A549 (cell line): ENCODE results near the gene SNRNP70. TPM values are rescaled to one million over a fixed set of nuclear protein-coding genes. Genes with fewer than 3 reads are reported as not detected.

Experiments used
- ATAC-seq, 2 experiments: fragments of 200-7000 bp in 1 of 2; fragments of >200 bp in 1 of 2; cut with Nextera tagmentation in 1 of 2; cut with Tn5 transposase in 1 of 2; 3 replicates each; pipeline versions ENCODE4 v1.8.0 to v1.9.1; 2018 to 2020; ENCODE audit warnings: mild to moderate bottlenecking in 1 of 2, moderate library complexity in 1 of 2
- CTCF ChIA-PET: fragments of 300-600 bp; sonication (Branson Sonifier 250); formaldehyde crosslinking; extraction: SDS; loops from one replicate; lab custom pipeline; 2021; ENCODE audit warnings: antibody characterized with exemption, inconsistent platforms; lab: Yijun Ruan, JAX
- POLR2A ChIA-PET: fragments of 350-600 bp; formaldehyde crosslinking; extraction: SDS; loops from one replicate; lab custom pipeline; 2021; ENCODE audit warnings: antibody characterized with exemption, inconsistent platforms; lab: Yijun Ruan, JAX
- DNase-seq, 2 experiments: peaks; one replicate each; pipeline versions ENCODE4 v3.0.0 to v3.0.0-alpha.2; 2011 to 2016; ENCODE audit warnings: low read depth in 1 of 2, low spot score in 1 of 2
- FAIRE-seq: peaks from 2 replicates; lab custom pipeline; 2011; peaks lifted over from hg19 to GRCh38; lab: Jason Lieb, UNC
- H3K27ac ChIP-seq, 2 experiments: fragments of >200 bp; sonication (Bioruptor Twin); formaldehyde crosslinking; 3 replicates each; pipeline ENCODE4 v1.5.1; 2016 to 2017
- H3K4me1 ChIP-seq: fragments of >200 bp; sonication (Bioruptor Twin); formaldehyde crosslinking; 3 replicates; pipeline ENCODE4 v1.6.1; 2016
- H3K4me2 ChIP-seq: fragments of >200 bp; sonication (Bioruptor Twin); formaldehyde crosslinking; 3 replicates; pipeline ENCODE4 v1.6.1; 2016
- H3K4me3 ChIP-seq: fragments of >200 bp; sonication (Bioruptor Twin); formaldehyde crosslinking; 3 replicates; pipeline ENCODE4 v1.5.1; 2016
- H3K9me3 ChIP-seq: fragments of >200 bp; sonication (Bioruptor Twin); formaldehyde crosslinking; 3 replicates; pipeline ENCODE4 v1.6.1; 2016
- BHLHE40 ChIP-seq: IDR thresholded peaks from 2 replicates; pipeline ENCODE4 v1.6.1; 2012; ENCODE audit warnings: low read depth, low read length, inconsistent platforms
- CTCF ChIP-seq: fragments of >200 bp; sonication (Bioruptor Twin); formaldehyde crosslinking; IDR thresholded peaks from 3 replicates; pipeline ENCODE4 v1.5.1; 2016
- EP300 ChIP-seq, 2 experiments: fragments of >200 bp; sonication (Bioruptor Twin); formaldehyde crosslinking; IDR thresholded peaks; 2 replicates in 1 of 2; 3 replicates in 1 of 2; pipeline ENCODE4 v1.6.1; 2016 to 2017
- FOSB ChIP-seq: fragments of 250-450 bp; sonication (Bioruptor Pico); IDR thresholded peaks from 2 replicates; pipeline ENCODE4 v1.5.0; 2020; ENCODE audit warnings: mild to moderate bottlenecking, moderate library complexity
- FOSL2 ChIP-seq, 2 experiments: fragments of 450-650 bp in 1 of 2; fragments of >200 bp in 1 of 2; sonication (Bioruptor Twin) in 1 of 2; formaldehyde crosslinking; IDR thresholded peaks; 2 replicates each; pipeline versions ENCODE4 v1.5.0 to v1.6.1; 2016 to 2020; ENCODE audit warnings: mild to moderate bottlenecking in 1 of 2, moderate library complexity in 1 of 2
- GATA3 ChIP-seq: IDR thresholded peaks from 2 replicates; pipeline ENCODE4 v1.6.1; 2012; ENCODE audit warnings: borderline replicate concordance
- HEYL ChIP-seq: fragments of 250-450 bp; sonication (Bioruptor Pico); IDR thresholded peaks from 2 replicates; pipeline ENCODE4 v1.8.0; 2021; ENCODE audit warnings: mild to moderate bottlenecking, moderate library complexity
- HOXB5 ChIP-seq: fragments of 250-450 bp; sonication (Bioruptor Pico); IDR thresholded peaks from 2 replicates; pipeline ENCODE4 v1.5.0; 2020; ENCODE audit warnings: mild to moderate bottlenecking, moderate library complexity
- JUN ChIP-seq, 2 experiments: fragments of >200 bp; sonication (Bioruptor Twin); formaldehyde crosslinking; IDR thresholded peaks; 2 replicates in 1 of 2; 3 replicates in 1 of 2; pipeline ENCODE4 v1.6.1; 2016 to 2017
- JUNB ChIP-seq: fragments of >200 bp; sonication (Bioruptor Twin); formaldehyde crosslinking; IDR thresholded peaks from 2 replicates; pipeline ENCODE4 v1.6.1; 2016
- KDM5A ChIP-seq: fragments of 200-600 bp; sonication (generic); IDR thresholded peaks from 2 replicates; pipeline ENCODE4 v1.6.1; 2016; ENCODE audit warnings: antibody characterized with exemption, mild to moderate bottlenecking
- MYC ChIP-seq: IDR thresholded peaks from 2 replicates; pipeline ENCODE4 v1.6.1; 2012; ENCODE audit warnings: mild to moderate bottlenecking, inconsistent platforms, low read length, improper control_type of control experiment, borderline replicate concordance
- NFE2L2 ChIP-seq: fragments of 150-350 bp; conservative IDR thresholded peaks from 2 replicates; pipeline ENCODE4 v1.6.1; 2014; ENCODE audit warnings: low read length
- PHF8 ChIP-seq: fragments of 200-600 bp; sonication (generic); IDR thresholded peaks from 2 replicates; pipeline ENCODE4 v1.6.1; 2016; ENCODE audit warnings: low read depth, mild to moderate bottlenecking, antibody characterized with exemption, moderate library complexity, borderline replicate concordance
- POLR2A ChIP-seq: IDR thresholded peaks from 2 replicates; pipeline ENCODE4 v1.6.1; 2012; ENCODE audit warnings: mild to moderate bottlenecking, low read length
- POLR2AphosphoS2 ChIP-seq: conservative IDR thresholded peaks from 2 replicates; pipeline ENCODE4 v1.6.1; 2012; ENCODE audit warnings: low read length, improper control_type of control experiment, inconsistent platforms
- RCOR1 ChIP-seq: fragments of 150-350 bp; IDR thresholded peaks from 2 replicates; pipeline ENCODE4 v1.6.1; 2014; ENCODE audit warnings: antibody characterized with exemption, low read length, low read depth
- RFX5 ChIP-seq: fragments of 450-650 bp; IDR thresholded peaks from 2 replicates; pipeline ENCODE4 v1.7.1; 2014; ENCODE audit warnings: antibody characterized with exemption, mild to moderate bottlenecking, moderate library complexity
- SMC3 ChIP-seq: fragments of >200 bp; sonication (Bioruptor Twin); formaldehyde crosslinking; IDR thresholded peaks from 3 replicates; pipeline ENCODE4 v1.6.1; 2018; ENCODE audit warnings: inconsistent platforms
- TFCP2L1 ChIP-seq: fragments of 250-450 bp; sonication (Bioruptor Pico); IDR thresholded peaks from 2 replicates; pipeline ENCODE4 v1.5.0; 2021; ENCODE audit warnings: mild to moderate bottlenecking
- USF2 ChIP-seq: fragments of 450-650 bp; IDR thresholded peaks from 2 replicates; pipeline ENCODE4 v1.6.1; 2014; ENCODE audit warnings: antibody characterized with exemption
- ZFP36 ChIP-seq: fragments of 450-650 bp; IDR thresholded peaks from 2 replicates; pipeline ENCODE4 v1.6.1; 2014; ENCODE audit warnings: borderline replicate concordance; ENCODE audit not compliant: partially characterized antibody
- WGBS: methylation state at CpG from one replicate; pipeline ENCODE4 v1.1.6; 2017; ENCODE audit errors: missing lambda C conversion rate; 5-methylcytosine and 5-hydroxymethylcytosine counted together
- polyA plus RNA-seq, 4 experiments: library from polyadenylated mRNA; depleted of rRNA in 3 of 4; stranded (reverse); fragments of >200 nt; fragmentation: RNase III in 1 of 4; extraction: RNeasy Plus Mini Kit Qiagen cat#74134 plus additional on column Dnase treatment in 1 of 4; gene quantifications; 2 replicates in 3 of 4; 3 replicates in 1 of 4; pipeline ENCODE4 v1.2.3, GENCODE V29; 2011 to 2017
- TF ChIP-seq, protein P1 (sequence below): fragments of 250-450 bp; sonication (Bioruptor Pico); IDR thresholded peaks from 2 replicates; pipeline ENCODE4 v1.5.0; 2021; ENCODE audit warnings: mild to moderate bottlenecking, moderate library complexity, borderline replicate concordance
- TF ChIP-seq, protein P2 (sequence below): fragments of 150-350 bp; IDR thresholded peaks from 2 replicates; pipeline ENCODE4 v1.6.1; 2014; ENCODE audit warnings: low read depth, mild to moderate bottlenecking, low read length
- TF ChIP-seq, protein P3 (sequence below): IDR thresholded peaks from 2 replicates; pipeline ENCODE4 v1.6.1; 2012
- TF ChIP-seq, protein P4 (sequence below): fragments of >200 bp; sonication (Bioruptor Twin); formaldehyde crosslinking; IDR thresholded peaks from 3 replicates; pipeline ENCODE4 v1.6.1; 2016
- TF ChIP-seq, protein P5 (sequence below): IDR thresholded peaks from 2 replicates; pipeline ENCODE4 v1.6.1; 2012; ENCODE audit warnings: low read depth, borderline replicate concordance
- TF ChIP-seq, protein P6 (sequence below): IDR thresholded peaks from 2 replicates; pipeline ENCODE4 v1.6.1; 2012

Gene SNRNP70
- polyA plus RNA-seq, 2 of the 4 experiments (the other 2 are of a cell fraction), result 214 to 350 TPM

DNA sequence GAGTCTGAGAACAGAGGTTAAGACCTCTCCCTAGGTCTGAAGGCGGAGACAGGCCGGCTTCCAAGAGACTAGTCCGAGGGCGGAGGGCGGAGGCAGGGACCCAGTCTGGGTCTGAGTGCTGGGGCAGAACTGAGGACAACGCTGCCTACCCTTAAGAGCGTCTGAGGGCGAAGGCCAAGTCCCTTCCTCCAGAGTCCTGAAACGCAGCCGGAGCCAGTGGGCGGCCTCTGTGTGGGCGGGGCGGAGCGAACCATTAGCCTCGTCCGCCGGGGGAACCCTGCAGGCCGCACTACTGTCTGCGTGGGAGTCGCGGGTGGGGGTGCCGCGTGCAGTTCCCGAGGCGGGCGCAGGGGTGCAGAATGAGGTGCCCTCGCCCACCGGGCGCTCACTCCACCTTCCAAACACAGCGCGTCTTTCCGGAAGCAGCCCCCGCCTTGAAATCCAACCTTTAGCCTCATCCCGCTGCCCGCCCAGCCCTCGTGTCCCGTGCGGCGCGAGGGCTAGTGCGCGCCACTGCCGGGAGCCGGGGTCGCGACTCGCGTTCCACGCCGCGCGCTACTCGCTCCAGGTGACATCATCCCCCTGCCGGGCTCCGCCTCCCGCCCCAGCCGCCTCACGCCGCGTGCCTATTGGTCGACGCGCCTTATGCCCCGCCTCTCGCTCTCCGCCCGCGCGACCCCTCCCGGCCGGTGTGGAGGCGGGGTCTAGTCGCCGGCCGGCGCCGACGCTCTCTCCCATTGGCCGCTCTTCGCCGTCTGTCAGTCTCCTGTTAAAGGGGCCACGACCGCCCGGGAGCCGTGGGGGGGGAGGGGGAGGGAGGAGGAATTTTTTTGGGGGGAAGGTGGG is 33.5 kb downstream of the SNRNP70 start, which contains the start of gene C19orf73:
Gene C19orf73 (minus strand): TSS at position 579 of the 846 bp plus-strand sequence. CDS start 121 bp downstream, at position 458.
- CTCF ChIA-PET, result interaction anchor here (0.6 to 21.0 kb wide), 14 partner anchors 9 to 123 kb away, joined by 3 to 298 read pairs (median 10); no protein-coding TSS in a partner anchor
- DNase-seq (peak; percentile 94 to 98), ATAC-seq (peak; percentile 65 to 87)
- 1% methylated on average over 60 of the region's 85 CpGs for WGBS
- H3K4me3 ChIP-seq, result peak within 1 kb of the TSS; percentile 62
- peak within 1 kb of the TSS; percentile 95 for H3K27ac ChIP-seq
- peaks cover 20% of the 10 kb centered on the region for H3K4me1 ChIP-seq
- no peaks in the 10 kb centered on the region for H3K9me3 ChIP-seq
- TF ChIP-seq FOSB (CRISPR knock-in tag) (no peak), PHF8 (peak; percentile 59; the same call in 1 of the 2 replicates), BHLHE40 (peak; percentile 51), POLR2AphosphoS2 (no peak), HEYL (no peak), NFE2L2 (no peak), FOSL2 (IDR thresholded peaks at IDR 0.05) (no peak), FOSL2 (CRISPR knock-in tag; IDR thresholded peaks at IDR 0.05) (peak; percentile 53), SMC3 (no peak), POLR2A (peak; percentile 64), JUN (IDR thresholded peaks at IDR 0.05) (peak; percentile 41 to 90; a peak in 4 of 5 replicates), KDM5A (no peak), TFCP2L1 (CRISPR knock-in tag) (peak; percentile 84), GATA3 (peak; percentile 84; the same call in 1 of the 2 replicates), EP300 (IDR thresholded peaks at IDR 0.05) (no peak), MYC (peak; percentile 85), JUNB (no peak), RFX5 (0 out of 2 replicates have a peak, but pooled peaks have one; percentile 41), RCOR1 (no peak), HOXB5 (CRISPR knock-in tag) (peak; percentile 80), CTCF (no peak), USF2 (peak; percentile 51), ZFP36 (peak; percentile 53)
- TF ChIP-seq, protein P1, sequence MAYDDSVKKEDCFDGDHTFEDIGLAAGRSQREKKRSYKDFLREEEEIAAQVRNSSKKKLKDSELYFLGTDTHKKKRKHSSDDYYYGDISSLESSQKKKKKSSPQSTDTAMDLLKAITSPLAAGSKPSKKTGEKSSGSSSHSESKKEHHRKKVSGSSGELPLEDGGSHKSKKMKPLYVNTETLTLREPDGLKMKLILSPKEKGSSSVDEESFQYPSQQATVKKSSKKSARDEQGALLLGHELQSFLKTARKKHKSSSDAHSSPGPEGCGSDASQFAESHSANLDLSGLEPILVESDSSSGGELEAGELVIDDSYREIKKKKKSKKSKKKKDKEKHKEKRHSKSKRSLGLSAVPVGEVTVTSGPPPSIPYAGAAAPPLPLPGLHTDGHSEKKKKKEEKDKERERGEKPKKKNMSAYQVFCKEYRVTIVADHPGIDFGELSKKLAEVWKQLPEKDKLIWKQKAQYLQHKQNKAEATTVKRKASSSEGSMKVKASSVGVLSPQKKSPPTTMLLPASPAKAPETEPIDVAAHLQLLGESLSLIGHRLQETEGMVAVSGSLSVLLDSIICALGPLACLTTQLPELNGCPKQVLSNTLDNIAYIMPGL (CRISPR knock-in tag), result 0 out of 2 replicates have a peak, but pooled peaks have one; percentile 50
- TF ChIP-seq, protein P2, sequence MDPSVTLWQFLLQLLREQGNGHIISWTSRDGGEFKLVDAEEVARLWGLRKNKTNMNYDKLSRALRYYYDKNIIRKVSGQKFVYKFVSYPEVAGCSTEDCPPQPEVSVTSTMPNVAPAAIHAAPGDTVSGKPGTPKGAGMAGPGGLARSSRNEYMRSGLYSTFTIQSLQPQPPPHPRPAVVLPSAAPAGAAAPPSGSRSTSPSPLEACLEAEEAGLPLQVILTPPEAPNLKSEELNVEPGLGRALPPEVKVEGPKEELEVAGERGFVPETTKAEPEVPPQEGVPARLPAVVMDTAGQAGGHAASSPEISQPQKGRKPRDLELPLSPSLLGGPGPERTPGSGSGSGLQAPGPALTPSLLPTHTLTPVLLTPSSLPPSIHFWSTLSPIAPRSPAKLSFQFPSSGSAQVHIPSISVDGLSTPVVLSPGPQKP, result no peak
- TF ChIP-seq, protein P3, sequence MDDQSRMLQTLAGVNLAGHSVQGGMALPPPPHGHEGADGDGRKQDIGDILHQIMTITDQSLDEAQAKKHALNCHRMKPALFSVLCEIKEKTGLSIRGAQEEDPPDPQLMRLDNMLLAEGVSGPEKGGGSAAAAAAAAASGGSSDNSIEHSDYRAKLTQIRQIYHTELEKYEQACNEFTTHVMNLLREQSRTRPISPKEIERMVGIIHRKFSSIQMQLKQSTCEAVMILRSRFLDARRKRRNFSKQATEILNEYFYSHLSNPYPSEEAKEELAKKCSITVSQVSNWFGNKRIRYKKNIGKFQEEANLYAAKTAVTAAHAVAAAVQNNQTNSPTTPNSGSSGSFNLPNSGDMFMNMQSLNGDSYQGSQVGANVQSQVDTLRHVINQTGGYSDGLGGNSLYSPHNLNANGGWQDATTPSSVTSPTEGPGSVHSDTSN, result peak; percentile 82
- TF ChIP-seq, protein P4, sequence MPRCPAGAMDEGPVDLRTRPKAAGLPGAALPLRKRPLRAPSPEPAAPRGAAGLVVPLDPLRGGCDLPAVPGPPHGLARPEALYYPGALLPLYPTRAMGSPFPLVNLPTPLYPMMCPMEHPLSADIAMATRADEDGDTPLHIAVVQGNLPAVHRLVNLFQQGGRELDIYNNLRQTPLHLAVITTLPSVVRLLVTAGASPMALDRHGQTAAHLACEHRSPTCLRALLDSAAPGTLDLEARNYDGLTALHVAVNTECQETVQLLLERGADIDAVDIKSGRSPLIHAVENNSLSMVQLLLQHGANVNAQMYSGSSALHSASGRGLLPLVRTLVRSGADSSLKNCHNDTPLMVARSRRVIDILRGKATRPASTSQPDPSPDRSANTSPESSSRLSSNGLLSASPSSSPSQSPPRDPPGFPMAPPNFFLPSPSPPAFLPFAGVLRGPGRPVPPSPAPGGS, result peak; percentile 56; the same call in 1 of the 3 replicates
- TF ChIP-seq, protein P5, sequence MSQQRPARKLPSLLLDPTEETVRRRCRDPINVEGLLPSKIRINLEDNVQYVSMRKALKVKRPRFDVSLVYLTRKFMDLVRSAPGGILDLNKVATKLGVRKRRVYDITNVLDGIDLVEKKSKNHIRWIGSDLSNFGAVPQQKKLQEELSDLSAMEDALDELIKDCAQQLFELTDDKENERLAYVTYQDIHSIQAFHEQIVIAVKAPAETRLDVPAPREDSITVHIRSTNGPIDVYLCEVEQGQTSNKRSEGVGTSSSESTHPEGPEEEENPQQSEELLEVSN, result peak; percentile 98
- TF ChIP-seq, protein P6, sequence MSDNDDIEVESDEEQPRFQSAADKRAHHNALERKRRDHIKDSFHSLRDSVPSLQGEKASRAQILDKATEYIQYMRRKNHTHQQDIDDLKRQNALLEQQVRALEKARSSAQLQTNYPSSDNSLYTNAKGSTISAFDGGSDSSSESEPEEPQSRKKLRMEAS, result peak; percentile 99
- TF ChIP-seq, all 56 proteins: peak for 17
- POLR2A ChIA-PET, result interaction anchor here (1.2 to 1.3 kb wide), 2 partner anchors 19 to 21 kb away, joined by 3 to 5 read pairs; no protein-coding TSS in a partner anchor
- peak within 1 kb of the TSS; percentile 87 for H3K4me2 ChIP-seq
- peak; percentile 86 for FAIRE-seq
